Neural cell (in vitro differentiated cells): ENCODE data around the gene DGLUCY.

ENCODE experiments used
- EP300 ChIP-seq: fragments of 450-650 bp; conservative IDR thresholded peaks from 2 replicates; pipeline ENCODE4 v1.6.1; 2014; ENCODE audit warnings: antibody characterized with exemption, mild to moderate bottlenecking, moderate library complexity; ENCODE audit not compliant: poor library complexity, severe bottlenecking
- EZH2 ChIP-seq: fragments of 200-600, 300-800 bp; shearing (Covaris generic), sonication (generic); IDR thresholded peaks from 2 replicates; pipeline ENCODE4 v1.6.1; 2014; ENCODE audit warnings: antibody characterized with exemption, low read length, borderline replicate concordance, mild to moderate bottlenecking; ENCODE audit not compliant: insufficient read depth, poor library complexity, severe bottlenecking
- POLR2AphosphoS5 ChIP-seq: IDR thresholded peaks from 2 replicates; pipeline ENCODE4 v1.6.1; 2012
- RAD21 ChIP-seq: fragments of 450-650 bp; conservative IDR thresholded peaks from 2 replicates; pipeline ENCODE4 v1.6.1; 2014; ENCODE audit warnings: antibody characterized with exemption, mild to moderate bottlenecking, moderate library complexity
- SMC3 ChIP-seq: fragments of 450-650 bp; conservative IDR thresholded peaks from 2 replicates; pipeline ENCODE4 v1.6.1; 2014; ENCODE audit warnings: antibody characterized with exemption, mild to moderate bottlenecking, moderate library complexity; ENCODE audit not compliant: poor library complexity
- TAF1 ChIP-seq: IDR thresholded peaks from 2 replicates; pipeline ENCODE4 v1.6.1; 2012; ENCODE audit warnings: low read depth
- TF ChIP-seq, protein P1 (sequence below): fragments of 450-650 bp; IDR thresholded peaks from 2 replicates; pipeline ENCODE4 v1.5.1; 2014; ENCODE audit warnings: antibody characterized with exemption, mild to moderate bottlenecking, moderate library complexity; ENCODE audit not compliant: poor library complexity, severe bottlenecking
- TF ChIP-seq, protein P2 (sequence below): IDR thresholded peaks from 2 replicates; pipeline ENCODE4 v1.6.1; 2012; ENCODE audit warnings: borderline replicate concordance

DNA sequence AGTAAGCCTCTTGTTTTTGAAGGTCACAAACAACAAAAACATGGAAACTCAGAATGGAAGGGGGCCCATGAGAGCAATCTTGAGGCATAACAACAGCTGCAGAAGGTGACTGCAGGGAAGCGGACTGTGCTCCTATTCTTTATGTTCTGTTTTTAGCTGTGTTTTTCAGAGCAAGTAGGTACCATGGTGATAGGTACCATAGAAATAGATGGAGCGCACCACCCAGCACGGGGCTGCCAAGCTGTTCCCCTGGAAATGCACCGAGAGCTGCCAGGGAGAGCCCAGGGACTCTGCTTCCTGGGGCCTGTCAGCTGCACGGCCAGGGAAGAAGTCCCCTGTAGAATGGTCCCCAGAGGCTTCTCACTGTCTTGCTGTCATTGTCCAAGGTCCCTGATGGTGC is 32.8 kb downstream of the DGLUCY start:
- TF ChIP-seq EZH2 (no peak), EP300 (no peak), TAF1 (no peak), RAD21 (no peak), POLR2AphosphoS5 (no peak), SMC3 (no peak)
- TF ChIP-seq, protein P1, sequence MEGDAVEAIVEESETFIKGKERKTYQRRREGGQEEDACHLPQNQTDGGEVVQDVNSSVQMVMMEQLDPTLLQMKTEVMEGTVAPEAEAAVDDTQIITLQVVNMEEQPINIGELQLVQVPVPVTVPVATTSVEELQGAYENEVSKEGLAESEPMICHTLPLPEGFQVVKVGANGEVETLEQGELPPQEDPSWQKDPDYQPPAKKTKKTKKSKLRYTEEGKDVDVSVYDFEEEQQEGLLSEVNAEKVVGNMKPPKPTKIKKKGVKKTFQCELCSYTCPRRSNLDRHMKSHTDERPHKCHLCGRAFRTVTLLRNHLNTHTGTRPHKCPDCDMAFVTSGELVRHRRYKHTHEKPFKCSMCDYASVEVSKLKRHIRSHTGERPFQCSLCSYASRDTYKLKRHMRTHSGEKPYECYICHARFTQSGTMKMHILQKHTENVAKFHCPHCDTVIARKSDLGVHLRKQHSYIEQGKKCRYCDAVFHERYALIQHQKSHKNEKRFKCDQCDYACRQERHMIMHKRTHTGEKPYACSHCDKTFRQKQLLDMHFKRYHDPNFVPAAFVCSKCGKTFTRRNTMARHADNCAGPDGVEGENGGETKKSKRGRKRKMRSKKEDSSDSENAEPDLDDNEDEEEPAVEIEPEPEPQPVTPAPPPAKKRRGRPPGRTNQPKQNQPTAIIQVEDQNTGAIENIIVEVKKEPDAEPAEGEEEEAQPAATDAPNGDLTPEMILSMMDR, result no peak
- TF ChIP-seq, protein P2, sequence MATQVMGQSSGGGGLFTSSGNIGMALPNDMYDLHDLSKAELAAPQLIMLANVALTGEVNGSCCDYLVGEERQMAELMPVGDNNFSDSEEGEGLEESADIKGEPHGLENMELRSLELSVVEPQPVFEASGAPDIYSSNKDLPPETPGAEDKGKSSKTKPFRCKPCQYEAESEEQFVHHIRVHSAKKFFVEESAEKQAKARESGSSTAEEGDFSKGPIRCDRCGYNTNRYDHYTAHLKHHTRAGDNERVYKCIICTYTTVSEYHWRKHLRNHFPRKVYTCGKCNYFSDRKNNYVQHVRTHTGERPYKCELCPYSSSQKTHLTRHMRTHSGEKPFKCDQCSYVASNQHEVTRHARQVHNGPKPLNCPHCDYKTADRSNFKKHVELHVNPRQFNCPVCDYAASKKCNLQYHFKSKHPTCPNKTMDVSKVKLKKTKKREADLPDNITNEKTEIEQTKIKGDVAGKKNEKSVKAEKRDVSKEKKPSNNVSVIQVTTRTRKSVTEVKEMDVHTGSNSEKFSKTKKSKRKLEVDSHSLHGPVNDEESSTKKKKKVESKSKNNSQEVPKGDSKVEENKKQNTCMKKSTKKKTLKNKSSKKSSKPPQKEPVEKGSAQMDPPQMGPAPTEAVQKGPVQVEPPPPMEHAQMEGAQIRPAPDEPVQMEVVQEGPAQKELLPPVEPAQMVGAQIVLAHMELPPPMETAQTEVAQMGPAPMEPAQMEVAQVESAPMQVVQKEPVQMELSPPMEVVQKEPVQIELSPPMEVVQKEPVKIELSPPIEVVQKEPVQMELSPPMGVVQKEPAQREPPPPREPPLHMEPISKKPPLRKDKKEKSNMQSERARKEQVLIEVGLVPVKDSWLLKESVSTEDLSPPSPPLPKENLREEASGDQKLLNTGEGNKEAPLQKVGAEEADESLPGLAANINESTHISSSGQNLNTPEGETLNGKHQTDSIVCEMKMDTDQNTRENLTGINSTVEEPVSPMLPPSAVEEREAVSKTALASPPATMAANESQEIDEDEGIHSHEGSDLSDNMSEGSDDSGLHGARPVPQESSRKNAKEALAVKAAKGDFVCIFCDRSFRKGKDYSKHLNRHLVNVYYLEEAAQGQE, result no peak
